NCI-H187 treated with DMSO at 0.1 percent for 48 hours (cell line): Measurements from ENCODE around the gene TCTN3.
"Not testable (repeated sequence)": the region's sequence is repeated elsewhere in the genome, so short reads cannot be mapped to it uniquely, and the experiment has no call there.

Experiments used
- DNase-seq: peaks from one replicate; lab custom pipeline; 2025; lab: John Stamatoyannopoulos, UW

Gene TCTN3

DNA sequence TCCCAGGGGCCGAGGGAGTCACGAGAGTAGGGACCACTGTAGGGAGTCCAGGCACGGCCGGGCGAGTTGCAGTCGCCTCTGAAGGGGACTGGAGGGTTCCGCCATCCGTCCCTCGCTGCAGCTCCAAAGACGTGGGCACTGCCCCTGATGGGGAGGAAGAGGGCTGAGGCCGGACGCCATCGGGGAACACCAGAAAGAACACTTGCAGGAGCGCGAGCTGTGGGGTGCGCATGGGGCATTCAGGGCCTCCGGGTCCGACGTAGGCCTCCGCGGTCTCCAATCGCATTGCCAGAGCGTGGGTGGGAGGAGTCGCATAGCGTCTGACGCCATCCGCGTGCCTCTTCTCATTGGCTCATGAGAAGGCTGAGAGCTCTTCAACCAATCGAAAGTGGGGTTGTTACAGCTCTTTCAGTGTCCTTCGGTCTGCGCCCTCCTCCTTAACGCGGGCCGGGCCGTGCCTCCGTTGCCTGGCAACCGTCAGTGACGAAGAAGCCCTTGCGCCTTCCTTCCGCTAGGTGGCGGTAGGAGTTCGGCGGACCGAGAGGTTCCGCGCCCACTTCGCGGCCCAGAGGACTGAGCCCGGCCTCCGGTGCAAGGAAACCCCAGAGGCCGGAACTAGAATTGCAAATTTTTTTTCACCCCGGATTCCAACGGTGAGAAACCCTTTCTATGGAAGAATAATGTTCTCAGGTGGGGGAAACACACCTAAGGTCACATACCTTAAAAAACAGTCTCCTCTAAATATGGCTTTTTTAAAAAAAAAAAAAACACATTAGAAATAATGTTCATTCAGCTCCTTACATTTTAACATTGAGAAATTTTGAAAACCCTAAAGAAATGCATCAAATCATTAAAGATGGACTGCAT lies at the start of gene TCTN3:
TCTN3 (minus strand) TSS at position 260 of the 867 bp plus-strand sequence; CDS start at position 232, 28 bp downstream.
- peak; percentile 55 for DNase-seq

DNA sequence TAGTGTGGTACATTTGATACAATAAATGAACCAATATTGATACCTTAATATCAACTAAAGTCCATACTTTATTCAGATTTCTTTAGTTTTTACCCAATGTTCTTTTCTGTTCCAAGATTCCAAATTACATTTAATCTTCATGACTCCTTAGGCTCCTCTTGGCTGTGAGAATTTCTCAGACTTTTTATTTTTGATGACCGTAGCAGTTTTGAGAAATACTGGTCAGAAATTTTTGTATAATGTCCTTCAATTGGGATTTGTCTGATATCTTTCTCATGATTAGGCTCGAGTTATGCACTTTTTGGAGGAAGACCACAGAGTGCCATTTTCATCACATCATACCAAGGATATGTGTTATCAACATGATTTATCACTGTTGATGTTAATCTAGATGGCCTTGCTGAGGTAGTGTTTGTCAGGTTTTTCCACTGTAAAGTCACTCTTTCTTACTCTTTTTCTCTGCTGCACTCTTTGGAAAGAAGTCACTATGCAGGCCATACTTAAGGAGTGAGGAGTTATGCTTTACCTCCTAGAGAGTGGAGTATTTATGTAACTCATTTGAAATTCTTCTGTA lies 49.3 kb upstream of the TCTN3 start:
- no peak for DNase-seq

- DNase-seq: no peak
Measured at GRCh38 chr10:95742485-95742884, 48.8 kb upstream of the TCTN3 start.

- no peak for DNase-seq
Measured at GRCh38 chr10:95741807-95742467, 48.2 kb upstream of the TCTN3 start.

DNA sequence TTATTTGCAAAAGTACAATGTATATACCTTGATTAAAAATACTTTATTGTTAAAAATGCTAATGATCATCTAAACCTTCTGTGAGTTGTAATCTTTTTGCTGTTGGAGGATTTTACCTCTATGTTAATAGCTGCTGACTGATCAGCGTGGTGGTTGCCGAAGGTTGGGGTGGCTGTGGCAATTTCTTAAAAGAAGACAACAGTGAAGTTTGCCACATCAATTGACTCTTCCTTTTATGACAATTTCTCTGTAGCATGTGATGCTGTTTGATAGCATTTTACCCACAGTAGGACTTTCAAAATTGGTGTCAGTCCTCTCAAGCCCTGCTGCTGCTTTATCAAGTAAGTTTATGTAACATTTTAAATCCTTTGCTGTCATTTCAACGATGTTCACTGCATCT lies 45.3 kb upstream of the TCTN3 start:
- no peak for DNase-seq

- not testable (repeated sequence) for DNase-seq
Measured at GRCh38 chr10:95732907-95733306, 39.2 kb upstream of the TCTN3 start.

- no peak for DNase-seq
Measured at GRCh38 chr10:95730233-95730632, 36.5 kb upstream of the TCTN3 start.

DNA sequence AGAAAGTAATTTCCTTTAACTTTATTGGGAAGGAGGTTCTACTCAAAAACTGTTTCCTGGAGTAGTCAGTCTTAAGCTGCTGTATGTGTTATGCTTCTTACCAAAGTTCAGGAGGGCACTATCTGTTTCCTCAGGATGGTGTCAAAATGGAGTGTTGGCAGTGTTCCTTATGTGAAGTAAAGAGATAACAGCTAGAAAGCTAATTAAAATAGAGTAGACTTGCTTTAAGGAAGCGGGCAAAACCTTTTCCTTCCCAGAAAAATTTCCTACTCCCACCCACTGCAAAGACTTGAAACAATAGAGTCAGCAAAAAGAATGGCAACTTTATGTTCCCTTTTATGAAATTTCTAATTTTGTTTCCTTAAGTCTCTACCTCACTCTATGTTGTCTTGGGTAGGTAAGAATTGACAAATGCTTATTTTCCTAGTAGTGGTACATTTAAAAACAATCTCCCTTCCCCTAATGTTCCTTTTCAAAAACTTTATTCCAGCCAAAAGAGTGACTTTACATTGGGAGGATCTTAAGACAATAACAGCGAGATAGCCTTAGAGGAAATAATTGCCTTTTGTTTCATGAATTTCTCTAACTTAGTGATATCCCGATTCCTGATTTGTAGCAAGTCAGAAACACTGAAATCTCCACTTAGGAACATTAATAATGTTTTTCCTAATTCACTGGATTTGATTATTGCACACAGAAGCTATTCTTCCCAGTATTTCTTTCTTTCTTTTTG lies 35.8 kb upstream of the TCTN3 start:
- DNase-seq: no peak

DNA sequence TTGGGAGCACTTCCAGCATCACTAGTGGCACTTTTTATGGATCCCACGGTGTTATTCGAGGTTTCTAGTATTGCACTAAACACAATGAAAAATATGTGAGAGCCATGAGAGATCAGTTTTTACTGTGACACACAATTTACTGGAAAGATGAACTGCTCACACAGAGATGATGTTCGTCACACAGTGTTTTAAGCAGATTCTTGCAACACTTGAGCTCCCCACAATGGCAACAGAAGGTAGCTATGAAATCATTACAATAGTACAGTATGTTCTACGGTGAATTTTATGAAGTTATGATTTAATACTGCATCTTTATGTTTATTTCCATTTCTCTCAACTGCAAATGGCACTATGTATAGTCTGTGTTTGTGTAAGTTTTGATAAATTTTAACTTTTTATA lies 34.8 kb upstream of the TCTN3 start:
- DNase-seq: no peak

GRCh38 chr10:95722496-95722895 lies 28.8 kb upstream of the TCTN3 start:
- DNase-seq: not testable (repeated sequence)

- not testable (repeated sequence) for DNase-seq
Measured at GRCh38 chr10:95720745-95721144, 27.0 kb upstream of the TCTN3 start.

- no peak for DNase-seq
Measured at GRCh38 chr10:95716866-95717265, 23.1 kb upstream of the TCTN3 start.

GRCh38 chr10:95716466-95716865 lies 22.7 kb upstream of the TCTN3 start:
- no peak for DNase-seq

GRCh38 chr10:95711492-95711891 lies 17.8 kb upstream of the TCTN3 start:
- no peak for DNase-seq

GRCh38 chr10:95706990-95707389 lies 13.3 kb upstream of the TCTN3 start:
- DNase-seq: no peak

DNA sequence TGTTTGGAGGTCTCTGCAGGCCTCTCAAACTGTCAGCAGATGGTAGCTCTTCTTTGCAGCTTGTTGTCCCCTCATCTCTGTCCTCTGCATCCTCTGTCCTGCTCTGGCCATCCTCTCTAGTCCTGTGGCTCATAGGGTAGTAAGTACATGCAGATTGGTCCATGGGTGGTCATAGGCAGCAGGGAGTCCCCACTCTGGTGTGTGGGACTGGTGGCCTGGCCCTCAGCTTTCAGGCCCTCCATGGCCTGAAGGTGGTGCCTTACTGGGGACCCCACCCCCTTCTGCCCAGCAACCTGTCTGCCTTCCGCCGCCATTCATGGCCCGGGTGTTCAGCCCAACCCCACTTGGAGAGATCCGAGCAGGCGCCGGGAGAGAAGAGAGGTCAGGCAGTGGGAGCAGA lies 12.8 kb upstream of the TCTN3 start:
- DNase-seq: no peak

DNA sequence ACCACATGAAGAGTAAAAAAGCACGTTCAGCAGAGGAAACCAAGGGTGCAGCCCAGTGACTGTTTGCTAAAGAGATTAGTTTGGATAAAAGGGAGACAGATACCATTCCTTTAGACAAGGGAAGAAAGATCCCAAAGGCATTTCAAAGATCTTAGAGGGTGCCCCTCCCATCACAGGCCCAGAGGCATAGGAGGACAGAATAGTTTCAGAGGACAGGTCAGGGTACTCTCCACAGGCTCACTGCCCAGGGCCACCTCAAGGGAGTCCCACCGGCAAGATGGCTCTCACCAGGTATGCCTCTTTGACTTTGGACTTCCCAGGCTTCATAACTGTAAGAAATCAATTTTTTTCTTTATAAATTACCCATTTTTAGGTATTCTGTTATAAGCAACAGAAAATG lies 4.7 kb upstream of the TCTN3 start:
- DNase-seq: no peak

- no peak for DNase-seq
Measured at GRCh38 chr10:95697429-95697828, 3.7 kb upstream of the TCTN3 start.

- DNase-seq: no peak
Measured at GRCh38 chr10:95694665-95695064, 938 bp upstream of the TCTN3 start.

- DNase-seq: no peak
Measured at GRCh38 chr10:95693071-95693667, 558 bp downstream of the TCTN3 start.

DNA sequence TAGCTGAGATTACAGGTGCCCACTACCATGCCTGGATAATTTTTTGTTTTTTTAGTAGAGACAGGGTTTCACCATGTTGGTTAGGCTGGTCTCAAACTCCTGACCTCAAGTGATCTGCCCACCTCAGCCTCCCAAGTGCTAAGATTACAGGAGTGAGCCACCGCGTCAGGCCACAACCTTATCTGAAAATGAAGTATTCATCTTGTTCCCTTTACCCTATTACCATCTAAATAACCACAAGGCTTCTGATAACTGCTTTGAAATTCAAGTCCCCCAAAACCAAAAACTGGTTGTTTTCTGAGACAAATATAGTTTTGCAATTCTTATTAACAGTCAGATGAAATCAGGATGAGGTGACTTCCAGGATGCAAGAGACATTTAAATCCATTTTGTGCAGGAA lies 2.4 kb downstream of the TCTN3 start:
- DNase-seq: no peak

- DNase-seq: no peak
Measured at GRCh38 chr10:95688648-95689047, 5.1 kb downstream of the TCTN3 start.
